Activated CD8-positive, alpha-beta memory T cell treated with anti-CD3 and anti-CD28 coated beads, Interleukin-2, amount 50 U/mL, for 1 hour (primary cell): ENCODE measurements around the gene TMEM44.
"Not testable (repeated sequence)": the region's sequence is repeated elsewhere in the genome, so short reads cannot be mapped to it uniquely, and the experiment has no call there.

Experiments
- DNase-seq: peaks from one replicate; pipeline ENCODE4 v3.0.0-alpha.2; 2020; ENCODE audit errors: extremely low read depth

The TMEM44 gene

DNA sequence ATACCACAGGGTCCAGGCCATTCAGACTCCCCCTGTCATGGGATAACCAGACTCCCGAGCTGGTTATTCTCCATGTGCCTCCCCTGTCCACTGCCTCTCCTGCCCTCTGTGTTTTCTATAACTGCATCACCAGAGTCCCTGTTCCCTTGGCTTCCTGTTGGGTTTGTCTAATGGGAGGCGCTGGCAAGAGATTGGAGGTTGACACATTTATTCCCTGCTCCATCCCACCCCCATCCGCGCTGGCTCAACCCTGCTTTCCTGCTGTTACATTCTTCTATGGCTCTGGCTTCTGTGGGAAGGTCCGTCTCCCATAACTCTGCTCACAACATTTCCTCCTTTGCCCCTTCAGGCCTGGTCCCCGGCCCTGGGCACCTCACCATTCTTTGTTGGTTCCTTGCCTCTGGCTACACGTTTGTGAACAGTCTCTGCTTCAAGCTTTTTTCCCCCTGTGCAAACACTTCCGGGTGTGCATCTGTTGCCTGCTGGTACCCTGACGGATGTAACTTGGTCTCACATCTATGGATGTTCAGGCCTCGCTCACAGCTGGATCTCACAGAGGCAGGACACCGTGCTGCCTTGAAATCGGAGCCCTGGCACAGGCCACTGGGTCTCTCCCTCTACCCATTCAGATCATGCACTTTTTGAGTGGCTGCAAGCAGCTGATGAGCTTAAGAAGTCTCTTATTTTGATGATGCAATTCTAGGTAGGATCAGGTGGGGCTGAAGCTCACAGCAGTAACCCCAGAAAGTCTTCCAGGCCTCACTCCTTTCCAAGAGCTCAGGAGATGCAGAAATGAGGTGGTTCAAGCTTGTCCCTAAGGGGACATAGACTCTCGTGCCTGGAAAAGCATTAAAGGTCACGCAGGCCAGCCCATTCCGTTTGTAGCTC lies 77.8 kb downstream of the TMEM44 start:
- DNase-seq, result no peak

DNA sequence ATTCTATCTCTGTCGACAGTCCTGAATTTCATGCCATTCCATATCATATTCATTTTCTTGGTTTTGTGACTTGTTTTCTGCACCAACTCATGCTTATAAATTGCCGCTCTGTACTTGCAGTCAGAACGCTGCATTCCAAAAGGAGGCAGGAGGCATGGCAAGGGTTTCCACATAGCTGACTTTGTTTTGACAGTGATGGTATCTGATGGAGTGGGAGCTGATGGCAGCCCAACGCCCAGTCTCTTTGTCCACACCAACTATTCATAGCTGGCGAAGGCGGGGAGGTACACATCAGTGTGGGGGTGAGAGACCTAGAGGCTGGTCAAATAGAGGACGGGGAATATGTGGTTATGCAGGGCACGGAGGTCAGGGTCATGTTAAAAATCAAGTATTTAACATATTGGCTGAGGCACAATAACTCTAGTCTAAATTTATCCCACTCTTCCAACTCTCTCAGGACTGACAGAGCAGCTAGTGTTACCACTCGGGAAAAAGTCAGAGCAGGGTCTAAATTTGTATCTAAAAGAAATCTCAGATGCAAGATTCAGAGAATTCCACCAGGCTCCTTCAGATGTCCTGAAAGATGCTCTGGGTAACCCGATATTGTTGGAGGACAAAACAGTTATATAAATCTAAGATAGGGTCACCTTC lies 78.6 kb downstream of the TMEM44 start:
- no peak for DNase-seq

DNA sequence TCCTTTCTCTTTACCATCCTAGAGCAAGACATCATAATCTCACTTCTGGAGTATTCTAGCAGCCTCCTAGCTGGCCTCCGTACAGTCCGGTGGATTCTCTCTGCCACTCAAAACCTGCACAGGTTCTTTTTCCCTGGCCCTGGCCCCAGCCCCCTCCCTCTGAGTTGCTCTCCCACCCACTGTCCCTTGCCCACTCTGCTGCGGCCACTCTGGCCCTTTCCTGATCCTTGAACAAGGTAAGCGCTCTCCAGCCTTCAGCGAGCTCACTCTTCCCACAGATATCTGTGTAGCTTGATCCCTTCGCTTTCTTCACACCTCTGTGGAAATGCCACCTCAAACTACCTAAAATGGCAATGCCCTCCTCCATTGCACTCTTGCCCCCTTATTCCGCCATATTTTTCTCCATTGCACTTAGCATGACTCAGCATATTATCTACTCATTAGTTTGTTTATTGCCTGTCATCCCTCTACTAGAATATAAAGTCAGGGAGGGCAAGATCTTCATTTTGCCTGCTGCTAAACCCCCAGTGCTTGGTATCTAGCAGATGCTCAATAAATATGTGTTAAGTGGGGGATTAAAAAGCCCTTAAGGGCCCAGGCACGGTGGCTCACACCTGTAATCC lies 80.8 kb downstream of the TMEM44 start:
- DNase-seq, result no peak

DNA sequence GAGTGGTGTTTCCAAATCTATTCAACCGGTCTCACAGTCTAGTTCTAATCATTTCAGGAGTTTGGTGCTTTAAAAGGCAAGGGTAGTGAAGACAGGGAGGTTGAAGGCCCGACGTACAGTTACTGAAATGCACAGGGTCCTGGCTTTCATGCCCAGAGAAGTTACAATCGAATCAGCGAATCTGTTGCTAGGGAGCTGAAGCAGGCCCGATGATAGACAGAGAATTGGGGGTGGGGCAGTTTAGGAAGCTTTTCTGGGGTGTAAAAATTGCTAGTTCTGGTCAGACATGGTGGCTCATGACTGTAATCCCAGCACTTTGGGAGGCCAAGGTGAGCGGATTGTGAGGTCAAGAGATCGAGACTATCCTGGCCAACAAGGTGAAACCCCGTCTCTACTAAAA lies 83.4 kb downstream of the TMEM44 start:
- DNase-seq, result no peak

DNA sequence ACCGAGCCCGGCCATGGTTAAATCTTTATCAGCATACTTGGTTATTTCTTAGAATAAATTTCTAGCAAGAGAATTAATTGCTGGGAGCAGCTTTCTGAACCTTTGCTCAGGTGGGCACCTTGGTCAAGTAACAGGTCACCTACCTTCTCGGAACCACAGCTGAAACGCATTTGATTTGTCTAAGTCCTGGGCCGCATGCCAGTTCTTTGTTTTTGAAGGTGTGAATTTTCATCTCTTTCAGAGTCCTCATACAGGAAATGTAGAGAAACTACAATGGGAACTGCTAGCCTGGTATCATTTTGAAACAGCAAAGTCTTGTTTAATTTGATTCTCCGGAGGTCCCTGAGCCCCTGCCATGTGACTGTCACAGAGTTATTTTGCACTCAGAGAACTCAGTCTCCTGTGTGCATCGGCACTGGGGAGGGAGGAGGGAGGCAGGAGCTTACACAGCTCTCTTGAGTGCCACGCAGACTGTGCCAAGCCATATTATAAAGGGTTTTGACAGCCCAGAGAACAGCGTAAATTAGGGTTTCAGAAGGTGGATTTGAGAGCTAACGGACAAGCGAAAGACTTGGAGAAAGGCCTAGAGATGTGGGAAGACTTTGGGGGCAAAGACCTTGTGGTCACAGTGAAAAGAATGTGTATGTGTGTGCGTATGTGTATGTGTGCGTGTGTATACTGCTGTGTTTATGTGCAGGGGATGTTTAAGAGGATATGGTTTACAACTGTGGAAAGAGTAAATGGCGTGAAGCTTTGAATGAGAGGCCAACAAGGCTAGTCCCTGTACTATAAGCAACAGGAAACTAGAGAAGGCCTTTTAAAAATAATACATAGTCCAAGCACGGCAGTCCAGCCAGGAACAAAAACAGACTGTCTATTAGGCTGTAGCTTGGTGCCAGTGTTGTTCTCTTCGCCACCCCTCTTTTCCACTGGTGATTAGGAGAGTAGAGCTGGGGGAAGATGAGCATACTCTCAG lies 84.6 kb downstream of the TMEM44 start:
- no peak for DNase-seq

DNA sequence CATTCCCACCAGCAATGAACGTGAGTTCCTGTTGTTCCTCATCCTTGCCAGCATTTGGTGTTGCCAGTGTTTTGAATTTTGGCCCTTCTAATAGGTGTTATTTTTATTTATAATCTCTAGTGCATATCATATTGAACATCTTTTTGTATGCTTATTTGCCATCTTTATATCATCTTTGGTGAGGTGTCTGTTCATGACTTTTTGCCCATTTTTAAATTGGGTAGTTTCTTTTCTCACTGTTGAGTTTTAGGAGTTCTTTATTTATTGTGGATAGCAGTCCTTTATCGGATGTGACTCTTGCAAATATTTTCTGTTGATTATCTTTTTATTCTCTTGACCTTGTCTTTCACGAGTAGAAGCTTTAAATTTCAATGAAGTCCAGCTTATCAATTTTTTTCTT lies 86.2 kb downstream of the TMEM44 start:
- DNase-seq, result no peak

DNA sequence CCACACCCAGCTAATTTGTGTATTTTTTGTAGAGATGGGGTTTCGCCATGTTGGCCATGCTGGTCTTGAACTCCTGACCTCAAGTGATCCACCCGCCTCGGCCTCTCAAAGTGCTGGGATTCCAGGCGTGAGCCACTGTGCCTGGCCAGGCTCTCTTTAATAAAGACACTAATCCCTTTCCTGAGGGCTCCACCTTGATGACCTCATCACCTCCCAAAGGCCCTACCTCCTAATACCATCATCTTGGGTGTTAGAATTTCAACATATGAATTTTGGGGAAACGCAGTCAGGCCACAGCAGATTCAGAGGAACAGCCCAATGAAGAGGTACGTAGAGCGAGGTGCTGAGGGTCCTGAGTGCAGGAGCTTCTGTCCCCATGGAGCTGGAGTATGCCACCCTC lies 87.7 kb downstream of the TMEM44 start:
- DNase-seq, result not testable (repeated sequence)

DNA sequence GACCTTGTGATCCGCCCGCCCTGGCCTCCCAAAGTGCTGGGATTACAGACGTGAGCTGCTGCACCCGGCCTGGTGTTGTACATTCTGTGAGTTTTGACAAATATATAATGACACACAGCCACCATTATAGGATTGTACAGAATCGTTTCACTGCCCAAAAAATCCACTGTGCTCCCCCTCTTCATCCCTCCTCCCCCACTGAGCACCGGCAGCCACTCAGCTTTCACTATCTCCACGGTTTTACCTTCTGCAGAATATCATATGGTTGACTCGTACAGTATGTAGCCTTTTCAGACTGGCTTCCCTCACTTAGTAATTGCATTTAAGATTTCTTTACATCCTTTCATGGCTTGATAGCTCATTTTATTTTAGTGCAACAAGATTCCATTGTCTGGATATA lies 89.7 kb downstream of the TMEM44 start:
- no peak for DNase-seq

DNA sequence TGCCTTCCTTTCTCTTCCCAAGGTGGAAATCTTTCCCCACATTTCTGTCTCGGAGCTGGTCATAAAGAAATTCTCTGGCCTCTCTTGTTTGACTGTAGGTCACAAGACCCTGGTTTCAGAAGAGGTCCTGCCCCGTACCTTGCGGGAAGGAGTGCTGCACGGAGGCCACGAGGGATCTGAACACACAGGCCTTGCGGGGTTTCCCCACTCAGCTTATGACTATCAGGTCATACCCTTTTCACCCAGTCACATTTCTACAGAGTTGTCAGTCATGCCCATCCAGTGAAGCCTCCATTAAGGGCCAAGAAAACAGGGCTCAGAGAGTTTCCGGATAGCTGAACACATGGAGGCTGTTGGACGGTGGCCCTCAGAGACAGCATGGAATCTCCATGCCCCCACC lies 91.7 kb downstream of the TMEM44 start:
- DNase-seq, result no peak

DNA sequence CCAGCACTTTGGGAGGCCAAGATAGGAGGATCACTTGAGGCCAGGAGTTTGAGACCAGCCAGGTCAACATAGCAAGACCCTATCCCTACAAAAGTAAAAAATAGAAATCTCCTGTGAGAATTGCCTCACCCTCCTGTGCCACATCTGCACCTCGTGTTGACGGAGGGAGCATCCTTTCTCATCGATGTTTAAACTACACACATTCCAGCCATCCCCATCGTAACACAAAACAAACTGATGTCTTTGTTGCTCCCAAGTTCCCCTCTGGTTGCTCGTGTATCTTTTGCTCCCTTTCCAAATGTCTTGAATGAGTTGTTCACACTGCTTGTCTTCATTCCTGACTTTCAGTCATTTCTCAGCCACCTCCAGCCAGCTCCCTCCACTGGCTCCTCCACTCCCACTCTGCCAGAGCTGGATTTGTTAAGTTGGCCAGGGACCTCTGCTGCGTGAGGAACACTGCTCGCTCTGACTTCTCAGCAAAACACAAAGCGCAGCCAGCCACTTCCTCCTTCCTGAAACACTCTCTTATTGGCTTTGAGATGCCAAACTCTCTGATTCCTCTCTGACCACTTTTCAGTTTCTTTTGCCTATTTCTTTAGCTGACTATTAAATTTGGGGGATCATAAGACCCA lies 92.8 kb downstream of the TMEM44 start:
- DNase-seq, result no peak

DNA sequence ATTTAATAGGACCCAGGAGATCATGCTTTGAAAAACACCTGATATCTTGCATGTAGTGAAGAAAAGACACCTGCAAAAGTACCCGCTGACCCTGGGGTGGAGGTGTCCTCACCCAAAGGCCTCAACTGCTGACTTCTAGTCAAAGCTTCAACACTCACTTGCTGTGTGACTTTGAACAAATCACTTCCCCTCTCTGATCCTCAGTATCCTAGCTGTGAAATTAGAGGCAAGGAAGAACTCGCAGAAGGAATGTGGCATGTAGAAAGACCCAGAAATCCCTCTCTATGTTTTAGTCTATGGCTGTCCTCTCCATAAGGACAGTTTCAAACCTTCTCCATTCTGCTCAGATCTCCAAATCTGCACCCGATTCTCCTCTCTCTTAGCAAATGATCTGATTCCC lies 93.7 kb downstream of the TMEM44 start:
- no peak for DNase-seq

DNA sequence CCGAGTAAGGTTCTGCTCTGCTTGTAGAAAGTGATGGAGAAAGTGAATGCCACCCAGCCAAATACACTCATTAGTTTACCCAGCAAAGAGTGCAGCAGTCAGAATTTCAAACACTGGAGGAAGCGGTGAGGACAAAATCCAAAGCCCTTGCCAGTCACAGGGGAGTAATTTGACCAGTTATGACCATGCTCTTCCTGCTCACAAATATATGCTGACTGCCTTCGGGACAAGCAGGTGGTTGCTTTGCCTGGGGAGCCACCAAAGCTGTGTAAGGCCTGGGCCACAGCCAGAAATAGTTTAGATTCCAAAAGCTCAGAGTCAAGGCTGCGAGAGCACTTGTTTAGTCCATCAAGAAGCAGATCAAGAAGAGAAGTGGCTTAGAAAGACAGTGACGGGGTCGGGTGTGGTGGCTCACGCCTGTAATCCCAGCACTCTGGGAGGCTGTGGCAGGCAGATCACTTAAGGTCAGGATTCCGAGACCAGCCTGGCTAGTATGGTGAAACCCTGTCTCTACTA lies 95.4 kb downstream of the TMEM44 start:
- no peak for DNase-seq
